Gastroesophageal sphincter (tissue), 3 donors: ENCODE results near the gene ZBP1.

Experiments used
- CTCF ChIP-seq, 4 experiments: fragments of 200-600 bp in 2 of 4; fragments of 450-650 bp in 2 of 4; sonication (generic) in 1 of 4; IDR thresholded peaks; one replicate each; pipeline ENCODE4 v1.5.1; 2017 to 2019; ENCODE audit warnings: antibody characterized with exemption in 4 of 4, mild to moderate bottlenecking in 2 of 4, moderate library complexity in 2 of 4
- EP300 ChIP-seq: sonication (generic); formaldehyde crosslinking; IDR thresholded peaks from one replicate; pipeline ENCODE4 v1.6.1; 2017; ENCODE audit warnings: antibody characterized with exemption, mild to moderate bottlenecking

GRCh38 chr20:57647006-57647932, 27.0 kb upstream of the ZBP1 start:
- TF ChIP-seq CTCF (IDR thresholded peaks at IDR 0.05) (no peak), EP300 (no peak)
